HG03432 (cell line): ENCODE results near the gene TNC.
A peak's percentile ranks its signal among the peaks of the same experiment; 100 is the strongest.

Source experiments
- ATAC-seq: cut with Tn5 transposase; IDR thresholded peaks from one replicate; pipeline ENCODE4 v1.9.1; 2021; ENCODE audit warnings: mild to moderate bottlenecking, moderate library complexity; ENCODE audit not compliant: unreplicated experiment

Gene TNC

DNA sequence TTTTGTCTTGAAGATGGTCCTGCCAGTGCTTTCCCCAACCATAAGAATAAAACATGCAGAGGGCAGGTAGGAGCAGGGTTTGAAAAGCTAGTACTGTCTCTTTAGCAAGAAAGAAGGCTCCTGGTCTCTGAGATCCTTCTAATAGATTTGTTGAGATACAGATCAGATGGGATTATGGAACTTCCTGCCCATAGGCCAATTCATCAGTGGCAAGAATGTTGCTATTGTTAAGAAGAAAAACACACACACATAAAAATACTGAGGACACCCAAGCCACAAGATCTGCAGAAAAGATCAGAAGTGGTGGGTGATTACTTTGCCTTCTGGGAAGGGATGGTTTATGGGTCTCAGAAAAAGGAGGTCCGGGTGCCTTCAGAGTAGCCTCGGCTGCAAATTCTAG is 59.8 kb downstream of the TNC start:
- ATAC-seq = no peak

DNA sequence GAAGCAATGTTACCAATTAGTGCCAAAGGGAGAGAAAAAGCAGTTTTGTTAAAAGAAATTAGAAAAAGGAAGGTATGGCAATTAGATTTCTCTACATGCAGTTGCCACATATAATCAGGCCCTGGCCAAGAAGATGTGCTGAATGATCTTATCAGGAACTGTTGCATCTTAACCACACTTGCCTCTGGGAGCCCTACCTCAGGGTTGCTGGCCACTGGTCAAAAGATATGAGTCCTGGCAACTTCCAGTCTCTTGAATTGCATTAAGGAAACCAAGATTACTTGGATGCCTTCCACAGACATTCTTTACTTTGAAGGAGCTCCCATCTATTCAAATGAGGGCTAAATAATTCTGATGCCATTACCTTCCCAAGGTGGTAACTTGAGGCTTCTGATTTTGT is 60.4 kb downstream of the TNC start:
- no peak for ATAC-seq

DNA sequence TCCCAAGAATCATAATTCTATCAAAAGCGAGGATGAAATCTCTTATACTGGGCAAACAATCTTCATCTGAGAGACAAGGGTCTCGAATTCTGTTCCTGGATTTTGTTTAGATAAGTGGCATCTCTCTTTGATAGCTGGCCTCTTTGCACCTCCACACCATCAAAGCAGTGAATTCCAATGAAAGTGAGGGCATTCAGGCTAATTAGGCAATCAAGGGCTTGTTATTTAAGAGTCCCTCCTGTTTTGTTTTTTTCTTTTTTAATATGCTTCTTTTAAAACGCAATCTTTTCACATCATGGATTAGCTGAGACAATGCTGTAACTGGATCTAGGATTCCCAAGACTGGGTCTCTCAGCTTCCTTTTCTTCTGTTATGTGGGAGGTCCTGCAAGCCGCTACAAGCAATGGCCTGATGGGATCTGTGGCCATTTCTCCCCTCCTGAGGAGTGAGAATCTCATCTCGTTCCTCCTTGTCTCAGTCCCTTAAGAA is 67.9 kb downstream of the TNC start:
- no peak for ATAC-seq

DNA sequence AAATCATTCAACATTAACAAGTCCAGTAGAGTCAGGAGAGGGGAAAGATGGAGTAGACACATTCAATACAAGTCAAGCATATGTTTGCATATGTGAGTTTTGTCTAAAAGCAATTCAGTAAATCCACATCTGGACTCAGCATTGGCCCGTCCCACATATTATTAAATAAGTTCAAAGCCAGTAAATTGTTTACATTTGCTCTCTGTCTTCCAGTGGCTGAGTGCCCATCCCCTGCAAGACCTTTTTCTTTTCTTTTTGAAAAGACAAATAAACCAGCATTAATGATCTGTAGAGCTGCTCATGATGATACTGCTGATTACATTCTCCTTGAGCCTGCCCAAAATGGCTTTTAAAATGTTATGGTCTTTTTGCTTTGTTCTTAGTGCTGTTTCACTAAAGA is 71.1 kb downstream of the TNC start:
- no peak for ATAC-seq

DNA sequence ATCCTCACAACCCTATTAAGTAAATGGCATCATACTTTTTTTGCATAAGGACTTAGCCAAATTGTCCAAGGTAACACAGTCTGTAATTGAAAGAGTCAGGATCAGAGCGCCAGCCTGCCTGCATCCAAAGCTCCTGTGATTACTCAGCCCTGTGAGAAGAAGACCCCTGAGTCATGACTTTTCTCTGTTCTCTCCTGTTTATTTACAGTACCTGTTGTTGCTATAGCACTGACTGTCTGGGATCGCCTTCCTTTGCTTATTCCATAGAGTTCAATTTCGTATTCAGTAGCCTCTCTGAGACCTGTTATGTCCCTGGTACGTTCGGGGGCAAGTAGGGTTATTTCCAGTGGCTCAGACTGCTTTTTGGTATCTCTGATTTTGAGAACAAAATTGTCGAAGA is 71.8 kb downstream of the TNC start:
- ATAC-seq = no peak

DNA sequence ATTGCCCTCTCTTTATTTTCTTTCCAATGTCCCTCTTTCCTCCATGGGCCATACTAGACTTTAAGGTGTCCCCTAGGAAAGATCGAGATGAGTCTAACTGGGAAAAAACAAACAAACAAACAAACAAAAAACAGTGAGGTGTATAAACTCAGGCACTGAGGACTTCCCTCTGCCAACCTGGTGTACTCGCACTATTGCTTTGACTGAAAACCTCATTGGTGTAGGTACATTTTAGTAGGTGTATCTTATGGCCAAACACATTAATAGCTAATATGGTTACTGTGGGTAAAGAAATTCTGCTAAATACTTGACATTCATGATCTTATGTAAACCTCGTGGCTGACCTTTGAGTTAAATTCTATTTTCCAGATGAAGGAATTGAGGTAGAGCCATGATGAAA is 74.3 kb downstream of the TNC start:
- no peak for ATAC-seq

DNA sequence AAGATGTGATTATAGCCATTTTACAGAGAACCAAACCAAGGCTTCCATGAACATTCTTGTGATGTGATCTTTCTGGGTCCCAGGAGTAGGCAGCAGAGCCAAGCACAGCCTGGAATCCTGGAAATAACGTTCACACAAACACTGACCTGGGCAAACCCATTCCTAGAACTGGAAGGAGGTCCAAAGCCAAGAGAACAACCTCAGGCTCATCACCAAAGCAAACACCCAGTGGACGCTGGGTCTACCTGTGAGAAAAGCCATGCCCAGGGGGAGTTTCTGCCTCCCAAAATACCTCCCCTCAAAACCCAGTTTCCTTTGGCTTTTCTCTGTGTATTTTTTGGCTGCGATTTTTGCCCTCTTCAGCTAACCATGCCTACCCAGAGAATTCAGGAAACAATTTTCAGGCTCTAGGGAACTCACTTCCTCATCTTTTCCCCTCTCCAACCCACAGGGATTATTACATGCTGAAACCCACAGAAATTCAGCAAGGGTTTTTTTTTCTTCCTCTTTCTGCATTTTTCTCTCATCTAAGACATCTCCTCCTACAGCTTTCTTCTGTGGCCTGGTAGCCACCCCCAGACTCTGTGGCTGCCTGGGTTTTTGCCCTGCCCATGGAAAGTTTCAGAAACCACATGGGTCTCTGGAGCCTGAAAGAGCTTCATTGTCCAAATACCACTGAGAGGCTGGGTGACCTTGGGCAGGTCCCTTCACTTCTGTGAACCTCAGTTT is 75.0 kb downstream of the TNC start:
- no peak for ATAC-seq

DNA sequence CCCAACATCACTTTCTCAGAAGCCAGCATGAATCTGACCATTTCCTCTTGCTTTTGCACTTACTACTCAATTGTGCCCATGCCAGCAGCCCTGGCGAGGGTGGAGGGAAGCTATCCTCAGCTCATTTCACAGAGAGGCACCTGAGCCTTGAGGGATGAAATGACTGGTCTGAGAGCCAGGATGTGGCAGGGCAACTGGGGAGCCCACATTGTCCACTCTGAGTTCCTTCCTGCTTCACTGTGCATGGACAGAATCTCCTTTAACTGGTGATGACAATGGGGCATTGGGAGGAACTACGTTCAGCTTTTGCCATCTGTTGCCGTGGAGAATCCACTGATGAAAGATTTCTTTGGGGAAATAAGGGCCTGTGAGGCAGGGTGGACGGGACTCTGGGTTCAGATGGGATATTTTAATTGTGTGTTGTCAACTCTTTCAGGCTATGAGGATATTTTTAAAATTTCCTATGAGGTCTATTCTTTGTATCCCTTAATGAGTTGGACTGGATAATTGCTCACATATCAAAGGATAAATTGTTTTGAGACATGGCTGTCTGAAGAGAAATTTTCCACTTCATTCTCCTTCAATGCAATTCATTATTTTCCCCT is 78.3 kb downstream of the TNC start:
- no peak for ATAC-seq

DNA sequence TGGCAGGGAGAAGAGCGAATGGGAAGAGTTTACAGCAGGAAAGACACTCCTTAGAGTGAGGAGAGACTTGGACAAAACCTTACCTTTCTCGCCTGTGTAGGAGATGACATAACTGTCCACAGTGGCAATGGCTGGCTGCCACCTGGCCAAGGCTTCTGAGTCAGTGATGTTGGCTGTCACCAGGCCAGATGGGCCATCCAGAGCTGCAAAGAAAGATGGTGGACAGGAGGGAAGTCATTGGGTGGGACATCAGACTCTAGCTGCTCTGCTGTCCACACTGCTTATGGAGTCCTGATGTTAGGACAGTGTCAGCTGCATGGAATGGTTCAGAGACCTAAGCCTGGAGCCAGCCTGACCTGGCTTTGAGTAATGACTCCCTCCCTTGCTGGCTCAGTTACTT is 79.8 kb downstream of the TNC start:
- ATAC-seq = no peak

DNA sequence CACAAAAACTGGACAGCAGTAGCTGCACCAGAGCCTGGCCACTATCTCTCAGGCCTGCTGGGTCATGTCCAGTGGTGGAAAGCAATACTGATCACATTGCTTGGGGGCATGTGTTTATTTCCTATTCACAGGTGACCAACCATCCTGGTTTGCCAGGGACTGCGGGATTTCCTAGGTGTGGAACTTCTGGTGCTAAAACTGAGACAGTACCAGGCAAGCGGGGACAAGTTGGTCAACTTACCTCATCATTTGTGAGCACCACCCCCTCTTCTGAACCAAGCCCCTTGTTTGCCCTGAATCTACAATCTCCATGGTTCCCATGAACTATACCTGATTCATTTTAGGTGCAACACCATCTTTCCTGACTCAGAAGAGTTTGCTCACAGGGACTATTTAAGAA is 81.3 kb downstream of the TNC start:
- ATAC-seq = no peak

DNA sequence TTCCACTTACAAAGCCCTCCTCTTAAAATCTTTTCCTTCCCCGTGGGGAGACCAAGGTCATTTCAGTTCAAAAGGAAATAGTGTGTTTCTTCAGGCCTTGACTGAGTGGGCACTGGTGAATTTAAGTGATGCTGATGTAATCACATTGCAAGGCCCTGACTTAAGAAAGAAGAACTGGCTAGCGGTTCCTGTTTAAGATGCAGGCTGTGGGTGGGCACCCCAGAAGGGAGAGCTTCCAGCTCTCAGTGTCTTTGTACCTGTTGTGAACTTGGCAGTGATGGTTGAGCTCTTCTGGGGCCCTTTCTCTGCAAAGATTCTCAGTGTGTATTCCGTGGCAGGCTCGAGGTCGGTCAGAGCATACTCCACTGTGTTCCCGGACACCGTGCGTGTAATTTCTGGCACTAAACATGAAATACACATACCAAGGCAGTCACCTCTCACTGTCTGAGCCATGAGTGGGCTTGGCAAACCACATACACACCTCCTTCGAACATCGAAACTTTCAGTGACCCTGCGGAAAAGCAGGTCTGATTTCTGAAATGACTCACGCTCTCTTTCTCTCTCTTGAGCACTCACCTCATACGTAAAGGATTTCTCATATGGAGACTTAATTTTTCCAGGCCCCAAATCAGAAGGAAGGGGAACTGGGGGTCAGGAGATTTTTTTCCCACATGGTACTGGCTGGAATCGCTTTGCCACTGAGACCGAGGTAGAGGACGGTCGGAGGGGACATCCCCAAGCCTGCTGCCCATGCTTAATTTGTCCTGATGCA is 81.9 kb downstream of the TNC start:
- ATAC-seq = peak; percentile 94

DNA sequence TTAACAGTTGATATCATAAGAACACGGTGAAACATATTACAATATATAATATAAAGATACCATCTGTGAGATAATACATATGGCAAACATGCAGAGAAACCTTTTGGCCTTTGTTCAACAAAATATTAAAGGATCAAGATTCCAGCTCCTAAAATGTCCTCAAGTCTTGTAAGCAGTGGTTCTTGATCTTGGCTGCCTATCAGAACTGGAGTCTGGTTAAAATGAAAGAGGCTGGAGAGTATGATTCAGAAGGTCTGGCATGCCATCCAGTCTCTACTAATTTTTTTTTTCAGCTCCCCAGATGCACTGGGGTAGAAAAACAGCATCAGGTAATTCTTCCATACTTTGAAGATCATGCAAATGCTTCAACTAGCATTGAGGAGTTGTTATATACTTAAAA is 83.2 kb downstream of the TNC start:
- no peak for ATAC-seq

DNA sequence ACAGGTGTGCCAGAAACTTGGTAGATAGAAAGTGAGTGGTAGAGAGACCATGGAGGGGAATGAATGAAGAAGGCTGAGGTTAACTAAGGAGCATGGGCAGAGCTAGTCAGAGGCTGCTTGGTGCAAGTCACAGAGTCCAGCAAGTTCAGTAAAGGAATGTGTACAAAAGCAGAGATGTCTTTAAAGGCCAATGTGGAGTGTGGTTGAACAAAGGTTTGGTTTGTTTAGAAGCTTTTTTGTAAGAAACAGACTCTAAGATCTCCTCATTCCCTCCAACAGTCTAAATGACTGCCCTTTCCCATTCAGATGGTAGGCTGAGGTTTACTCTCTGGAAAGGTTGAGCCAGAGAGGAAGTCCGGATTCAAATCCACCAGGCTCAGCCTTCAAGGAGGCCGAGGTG is 84.2 kb downstream of the TNC start:
- no peak for ATAC-seq

DNA sequence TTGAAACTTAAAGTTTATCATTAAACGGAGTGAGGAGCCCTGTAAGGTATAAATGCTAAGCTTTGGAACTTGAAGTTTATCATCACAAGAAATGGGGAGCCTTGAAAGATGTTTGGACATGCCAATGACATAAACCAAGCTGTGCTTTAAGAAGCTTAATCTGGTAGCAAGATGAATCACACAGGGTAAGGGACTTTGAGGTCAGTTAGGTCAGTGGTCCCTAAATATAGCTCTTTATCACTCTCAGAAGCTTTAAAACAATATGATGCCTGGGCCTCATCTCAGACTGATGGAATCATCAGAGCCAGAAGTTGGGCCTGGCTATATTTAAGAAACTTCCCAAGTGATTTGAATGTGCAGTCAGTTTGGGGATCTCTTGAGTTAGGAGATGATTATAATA is 85.7 kb downstream of the TNC start:
- no peak for ATAC-seq

DNA sequence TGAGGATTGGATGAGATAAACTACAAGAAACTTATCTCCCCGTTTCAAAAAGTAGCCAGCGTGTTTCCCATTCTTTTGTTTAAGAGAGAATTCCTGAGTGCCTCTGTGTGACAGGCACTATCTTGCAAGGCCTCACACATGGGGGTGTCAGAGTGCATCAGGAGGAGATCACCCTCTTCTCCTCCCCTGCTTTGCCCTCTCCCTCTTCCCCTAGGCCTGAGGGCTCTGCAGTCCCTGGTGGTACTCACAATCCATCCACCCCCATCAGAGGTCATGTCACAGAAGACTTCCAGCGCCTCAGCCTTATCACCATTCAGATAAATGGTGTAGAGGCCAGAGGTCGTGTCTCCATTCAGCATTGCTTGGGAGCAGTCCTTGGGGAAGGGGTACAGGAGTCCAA is 88.0 kb downstream of the TNC start:
- no peak for ATAC-seq

DNA sequence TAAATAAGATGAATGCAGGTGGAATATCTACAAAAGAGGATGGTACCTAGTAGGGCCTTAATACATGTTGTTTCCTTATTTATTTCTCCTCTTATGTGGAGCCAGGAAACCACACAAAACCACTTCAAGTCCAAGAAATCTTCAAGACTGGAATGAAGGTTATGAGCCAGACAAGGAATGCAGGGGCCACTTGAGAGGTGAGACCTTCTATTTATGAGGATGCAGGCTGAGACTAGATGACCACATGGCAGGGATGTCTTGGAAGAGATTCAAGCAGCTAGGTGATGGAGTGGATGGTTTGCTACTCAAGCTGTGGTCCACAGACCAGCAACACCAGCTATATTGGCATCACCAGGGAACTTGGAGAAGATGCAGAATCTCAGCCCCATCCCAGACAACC is 92.2 kb downstream of the TNC start:
- no peak for ATAC-seq

DNA sequence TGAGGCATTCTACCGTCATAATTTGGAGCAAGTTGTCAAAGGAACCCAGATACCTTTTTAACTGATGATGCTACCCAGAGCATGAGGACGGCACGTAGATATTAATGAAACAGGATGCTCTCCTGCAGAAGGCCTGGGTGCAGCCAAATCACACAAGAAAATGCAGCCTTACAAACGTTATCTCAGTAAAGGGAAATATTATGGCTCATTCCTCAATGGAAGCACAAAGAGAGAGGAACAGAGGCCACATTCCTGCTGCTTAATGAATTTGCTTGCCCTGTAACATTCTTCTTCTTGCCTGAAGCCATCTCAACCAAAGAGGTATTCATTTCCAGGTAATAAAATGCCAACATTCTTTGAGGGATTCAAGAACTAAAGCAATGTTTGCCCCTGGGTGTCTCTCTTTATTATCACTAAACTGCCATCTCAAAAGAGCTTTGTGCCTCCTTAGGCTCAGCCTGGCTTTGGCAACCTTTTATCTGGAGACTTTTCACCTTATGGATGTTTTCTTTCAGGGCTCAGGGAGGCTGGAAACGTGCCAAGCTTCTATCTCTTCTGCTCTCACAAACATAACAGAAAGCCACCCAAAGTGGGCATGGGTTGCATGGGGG is 92.9 kb downstream of the TNC start:
- no peak for ATAC-seq

DNA sequence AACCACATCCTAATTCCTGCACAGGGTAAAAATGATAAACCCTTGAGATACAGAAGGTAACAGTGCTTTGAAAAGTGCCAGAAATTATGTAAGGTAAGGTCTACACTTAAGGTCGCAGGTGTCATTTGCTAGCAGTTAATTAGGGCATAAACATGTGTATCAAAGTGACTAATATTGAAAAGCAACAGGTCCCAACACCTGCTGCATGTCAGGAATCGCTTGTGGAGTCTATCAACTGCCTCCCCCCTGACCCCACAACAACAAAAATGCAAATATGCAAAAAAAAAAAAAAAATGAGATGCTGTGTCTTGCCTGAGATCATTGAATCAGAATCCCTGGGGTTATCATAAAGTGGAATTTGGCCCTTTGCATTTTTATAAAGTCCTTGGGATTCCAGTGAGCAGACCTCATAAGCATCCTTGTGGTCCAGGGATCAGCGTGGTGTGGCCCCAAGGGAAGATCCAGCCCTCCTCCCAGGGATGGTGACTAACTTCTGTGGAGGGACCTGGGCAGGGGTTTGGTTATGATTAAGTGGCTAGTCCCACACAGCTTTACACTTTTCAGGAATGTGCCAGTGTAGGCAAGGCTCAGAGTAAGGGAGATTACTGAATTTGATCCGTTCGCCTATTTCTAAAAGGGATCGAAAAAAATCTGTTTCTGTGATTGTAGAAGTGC is 95.1 kb downstream of the TNC start:
- ATAC-seq = no peak

DNA sequence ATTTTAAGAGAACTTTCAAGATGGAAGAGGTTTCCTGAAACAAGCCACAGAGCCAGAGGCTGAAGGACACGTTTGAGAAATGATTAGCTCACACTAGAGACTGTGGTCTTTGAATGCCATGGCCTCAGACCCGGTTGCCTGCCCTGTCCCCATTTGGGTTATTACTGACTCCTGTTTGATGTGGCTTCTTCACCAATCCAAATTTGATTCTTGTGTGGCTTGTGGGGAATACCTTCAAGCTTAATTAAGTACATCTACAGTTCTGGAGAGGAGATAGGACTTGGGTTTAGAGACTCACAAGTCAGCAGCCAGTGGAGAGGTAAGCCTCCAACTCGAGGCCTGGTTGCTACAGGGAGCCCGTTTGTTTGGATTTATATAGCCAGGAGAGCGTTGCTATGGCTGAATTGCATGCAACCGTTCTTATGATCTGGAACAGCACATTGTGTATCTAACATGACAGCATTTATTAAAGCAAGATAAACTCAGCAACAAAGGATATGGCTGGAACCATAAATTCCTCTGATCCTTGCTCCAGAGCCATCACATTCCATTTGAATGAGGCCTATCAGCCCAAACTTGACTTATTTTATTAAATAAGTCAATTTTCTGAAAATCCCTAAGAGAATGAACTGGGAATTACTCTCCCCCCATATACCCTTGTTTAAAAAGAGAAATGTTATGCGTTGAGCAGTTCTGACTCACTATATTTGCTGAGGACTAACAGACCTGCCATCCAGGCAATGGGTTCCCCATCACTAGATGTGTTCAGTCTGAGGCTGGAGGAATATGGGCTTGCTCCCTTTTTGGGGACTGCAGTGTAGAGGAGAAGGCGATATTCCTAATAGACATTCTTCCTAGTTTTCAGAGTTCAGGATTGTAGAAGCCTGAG is 99.2 kb downstream of the TNC start:
- no peak for ATAC-seq

DNA sequence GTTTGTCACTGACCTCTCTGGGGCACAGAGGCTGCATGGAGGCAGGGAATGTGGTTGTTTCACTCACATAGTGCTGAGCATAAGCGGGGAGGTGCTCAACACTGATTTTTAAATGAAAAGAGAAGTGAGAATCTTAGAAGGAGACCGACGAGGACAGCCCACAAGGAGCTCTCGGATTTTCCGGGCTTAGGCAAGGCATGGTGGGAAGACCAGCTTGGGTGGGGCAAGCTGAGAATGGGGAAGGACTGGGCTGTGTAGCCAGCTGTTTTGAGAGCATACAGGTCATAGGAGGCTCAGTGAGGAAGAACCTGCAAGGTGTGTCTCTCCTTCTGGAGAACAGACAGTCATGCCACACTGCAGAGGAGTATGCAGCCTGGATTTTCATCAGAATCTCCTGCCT is 101.6 kb downstream of the TNC start:
- ATAC-seq = no peak
